B cell (primary cell): Measurements from ENCODE around the gene SYN1. TPM values are rescaled to one million over a fixed set of nuclear protein-coding genes. Genes with fewer than 3 reads are reported as not detected.

Experiments used
- ATAC-seq: fragments of 200-7000 bp; cut with Tn5 transposase; one replicate; pipeline ENCODE4 v1.10.0; 2021; ENCODE audit warnings: low read depth, mild to moderate bottlenecking, moderate number of reproducible peaks, moderate library complexity
- CTCF ChIA-PET: fragments of 350-600 bp; sonication (Branson Sonifier 250); formaldehyde crosslinking; loops from one replicate; lab custom pipeline; 2021; ENCODE audit warnings: antibody characterized with exemption, inconsistent platforms; lab: Charles Lee
- POLR2A ChIA-PET: fragments of 350-600 bp; sonication (Branson Sonifier 250); formaldehyde crosslinking; loops from one replicate; lab custom pipeline; 2021; ENCODE audit warnings: antibody characterized with exemption; lab: Charles Lee
- DNase-seq: peaks from one replicate; pipeline ENCODE4 v3.0.0; 2013
- H2AFZ ChIP-seq: 2 replicates; pipeline ENCODE4 v1.6.1; 2012; ENCODE audit warnings: mild to moderate bottlenecking, low read depth, low read length; ENCODE audit not compliant: insufficient read depth, poor library complexity, severe bottlenecking
- H3K27ac ChIP-seq, 2 donors: 1 replicate in 1 of 2; 2 replicates in 1 of 2; pipeline ENCODE4 v1.5.1; 2012 to 2013; ENCODE audit warnings: low read length in 2 of 2, mild to moderate bottlenecking in 2 of 2, moderate library complexity in 1 of 2
- H3K27me3 ChIP-seq, 4 experiments: fragments of 200-600 bp in 1 of 4; sonication (generic) in 1 of 4; replicated peaks in 1 of 4; 1 replicate in 2 of 4; 2 replicates in 2 of 4; pipeline versions ENCODE4 v1.6.1 to v1.7.0; 2013 to 2016; ENCODE audit warnings: low read length in 3 of 4, mild to moderate bottlenecking in 2 of 4, mixed read lengths in 1 of 4, moderate library complexity in 1 of 4; ENCODE audit not compliant: insufficient read depth in 4 of 4, control insufficient read depth in 3 of 4; ENCODE audit errors: control extremely low read depth in 1 of 4
- H3K36me3 ChIP-seq, 2 experiments: replicated peaks in 1 of 2; 1 replicate in 1 of 2; 2 replicates in 1 of 2; pipeline versions ENCODE4 v1.6.1 to v1.7.1; 2013; ENCODE audit warnings: low read length in 1 of 2; ENCODE audit not compliant: insufficient read depth in 2 of 2, control insufficient read depth in 1 of 2; ENCODE audit errors: control extremely low read depth in 1 of 2, extremely low read depth in 1 of 2
- H3K4me1 ChIP-seq, 2 donors: fragments of 200-600 bp in 1 of 2; sonication (generic) in 1 of 2; 1 replicate in 1 of 2; 2 replicates in 1 of 2; pipeline versions ENCODE4 v1.5.1 to v1.6.1; 2013 to 2017; ENCODE audit warnings: low read length in 2 of 2; ENCODE audit not compliant: control insufficient read depth in 2 of 2, insufficient read depth in 2 of 2
- H3K4me2 ChIP-seq: replicated peaks from 2 replicates; pipeline ENCODE3; 2012; ENCODE audit warnings: mild to moderate bottlenecking, low read depth, low read length; ENCODE audit not compliant: poor library complexity, severe bottlenecking
- H3K4me3 ChIP-seq, 5 experiments: fragments of 200-600 bp in 1 of 5; sonication (generic) in 1 of 5; 1 replicate in 3 of 5; 2 replicates in 2 of 5; pipeline versions ENCODE4 v1.5.1 to v1.7.0; 2011 to 2016; ENCODE audit warnings: low read length in 4 of 5, mild to moderate bottlenecking in 4 of 5, low read depth in 2 of 5, control low read depth in 1 of 5, moderate library complexity in 1 of 5; ENCODE audit not compliant: insufficient read depth in 1 of 5; ENCODE audit errors: control extremely low read depth in 1 of 5, extremely low read depth in 1 of 5
- H3K79me2 ChIP-seq: fragments of 200-600 bp; sonication (generic); one replicate; pipeline ENCODE4 v1.6.0; 2016; ENCODE audit warnings: low read length; ENCODE audit not compliant: control insufficient read depth, insufficient read depth
- H3K9ac ChIP-seq: fragments of 200-600 bp; sonication (generic); 2 replicates; pipeline ENCODE4 v1.6.1; 2017; ENCODE audit warnings: mild to moderate bottlenecking, low read length, moderate library complexity
- H3K9me3 ChIP-seq, 3 donors: one replicate each; pipeline versions ENCODE4 v1.6.1 to v1.7.1; 2013; ENCODE audit warnings: low read length in 2 of 3; ENCODE audit not compliant: control insufficient read depth in 2 of 3, insufficient read depth in 1 of 3; ENCODE audit errors: control extremely low read depth in 1 of 3
- H4K20me1 ChIP-seq: 2 replicates; pipeline ENCODE4 v1.6.0; 2012; ENCODE audit warnings: mild to moderate bottlenecking, low read length; ENCODE audit not compliant: insufficient read depth, control insufficient read depth, poor library complexity, severe bottlenecking
- H3K27ac Mint-ChIP-seq: one replicate; pipeline ENCODE4 v1.8.0; 2021; ENCODE audit warnings: mixed read lengths
- H3K27me3 Mint-ChIP-seq: one replicate; pipeline ENCODE4 v1.8.0; 2021; ENCODE audit warnings: mixed read lengths
- H3K4me1 Mint-ChIP-seq: one replicate; pipeline ENCODE4 v1.8.0; 2021; ENCODE audit warnings: mixed read lengths
- H3K4me3 Mint-ChIP-seq: one replicate; pipeline ENCODE4 v1.8.0; 2021; ENCODE audit warnings: mixed read lengths
- H3K9me3 Mint-ChIP-seq: one replicate; pipeline ENCODE4 v1.8.0; 2022; ENCODE audit warnings: mixed read lengths; ENCODE audit not compliant: insufficient read depth
- CTCF ChIP-seq: fragments of 200-600 bp; IDR thresholded peaks from one replicate; pipeline ENCODE4 v1.8.0; 2022; ENCODE audit warnings: antibody characterized with exemption, mild to moderate bottlenecking
- EZH2 ChIP-seq: IDR thresholded peaks from 2 replicates; pipeline ENCODE4 v1.6.1; 2012; ENCODE audit warnings: borderline replicate concordance, low read depth, mild to moderate bottlenecking, moderate library complexity, low read length; ENCODE audit not compliant: insufficient read depth, poor library complexity, severe bottlenecking
- WGBS: methylation state at CpG from one replicate; pipeline ENCODE4 v1.1.5; 2013; ENCODE audit warnings: missing lambda C conversion rate; ENCODE audit not compliant: insufficient coverage; 5-methylcytosine and 5-hydroxymethylcytosine counted together
- intact Hi-C: fragments of 100-400 bp; cut with micrococcal nuclease; formaldehyde crosslinking; loops from one replicate; pipeline ENCODE4 v1.10.0; 2022
- polyA plus RNA-seq: library from polyadenylated mRNA; depleted of rRNA; stranded (reverse); fragments of >200 nt; gene quantifications from 2 replicates; pipeline ENCODE4 v1.2.3, GENCODE V29; 2012
- total RNA-seq, 2 donors: library from RNA; stranded (reverse); fragments of 120-200 nt in 1 of 2; gene quantifications; 1 replicate in 1 of 2; 2 replicates in 1 of 2; pipeline versions ENCODE4 v1.2.3 to v1.2.4, GENCODE V29; 2013 to 2022

Gene SYN1
- total and polyA plus RNA-seq, 2 donors (not counting 1 experiment from before 2014, with no cell fraction given): not detected

DNA sequence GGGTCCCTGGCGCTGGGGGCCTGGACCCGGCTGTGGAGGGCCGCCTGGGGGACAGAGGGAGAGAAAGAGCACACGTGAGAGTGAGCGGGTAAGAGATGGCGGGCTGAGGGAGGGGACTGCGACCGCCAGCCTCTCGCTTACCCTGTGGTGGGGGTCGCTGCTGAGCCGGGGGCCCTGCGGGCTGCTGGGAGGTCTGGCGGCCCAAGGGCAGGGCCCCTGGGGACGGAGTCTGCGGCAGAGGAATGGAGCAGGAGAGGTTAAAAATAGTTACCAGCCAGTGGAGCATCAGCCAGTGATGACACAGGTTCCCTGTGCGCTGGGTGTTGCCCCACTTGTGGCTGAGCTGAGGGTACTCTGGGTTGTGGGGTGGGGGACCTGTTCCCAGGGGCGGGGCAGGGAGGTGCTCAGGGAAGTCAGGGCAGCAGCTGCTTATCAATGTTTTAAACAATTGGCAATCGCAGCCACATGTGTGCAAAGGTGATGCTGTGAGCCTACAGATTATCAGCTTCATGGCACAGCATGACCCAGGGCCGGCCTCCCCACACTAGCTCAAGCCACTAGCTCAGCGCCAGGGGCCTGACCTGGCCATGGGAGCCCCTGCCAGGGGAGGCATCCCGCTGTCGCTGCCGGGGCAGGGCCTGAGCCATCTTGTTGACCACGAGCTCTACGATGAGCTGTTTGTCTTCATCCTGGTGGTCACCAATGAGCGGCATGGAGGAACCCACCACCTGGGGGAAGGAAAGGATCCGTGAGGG is 44.9 kb downstream of the SYN1 start:
- H3K4me1 ChIP-seq: no peaks in the 10 kb centered on the region
- H3K9me3 ChIP-seq: no peaks in the 10 kb centered on the region
- no peak overlapping the region for H3K9ac ChIP-seq
- Mint-ChIP-seq H3K4me1 (peaks cover 5% of the 10 kb centered on the region), H3K27ac (no peak overlapping the region), H3K4me3 (no peak overlapping the region), H3K27me3 (peaks cover 19% of the 10 kb centered on the region), H3K9me3 (no peaks in the 10 kb centered on the region)
- no peak overlapping the region for H3K4me3 ChIP-seq
- peaks cover 0 to 7% (median 0%) of the 10 kb centered on the region in 4 experiments for H3K27me3 ChIP-seq
- ATAC-seq (no peak), DNase-seq (no peak)
- ChIA-PET POLR2A (no interaction called here), CTCF (no interaction called here)
- TF ChIP-seq EZH2 (no peak), CTCF (no peak)
- no peak overlapping the region for H3K4me2 ChIP-seq
- intact Hi-C loops: no loop called here
- peaks cover 6% of the 10 kb centered on the region for H4K20me1 ChIP-seq
- H2AFZ ChIP-seq: no peak overlapping the region
- peaks cover 0 to 13% of the 10 kb centered on the region in 2 experiments for H3K36me3 ChIP-seq
- no peak overlapping the region for H3K27ac ChIP-seq
- no peaks in the 10 kb centered on the region for H3K79me2 ChIP-seq
- WGBS: 61% methylated on average over 12 of the region's 27 CpGs

DNA sequence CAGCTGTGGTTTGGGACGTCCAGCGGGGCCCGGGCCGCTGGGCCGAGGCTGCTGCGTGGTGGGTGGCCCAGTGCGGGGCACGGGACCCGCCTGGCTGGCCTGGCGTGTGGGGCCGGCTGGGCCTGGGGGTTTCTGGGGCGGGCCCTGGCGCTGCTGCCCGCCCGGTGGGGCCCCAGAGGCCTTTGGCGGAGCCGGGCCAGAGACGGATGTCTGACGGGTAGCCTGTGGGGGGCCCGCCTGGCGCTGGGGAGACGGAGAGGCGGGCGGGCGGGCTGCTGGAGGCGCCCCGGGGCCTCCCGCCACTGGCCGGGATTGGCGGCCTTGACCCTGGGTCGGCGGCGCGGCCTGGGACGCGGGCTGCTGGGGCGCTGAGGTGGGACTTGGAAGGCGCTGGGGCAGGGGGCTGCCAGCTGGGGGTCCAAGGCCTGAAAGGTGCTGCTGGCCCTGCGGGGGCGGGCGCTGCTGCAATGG is 45.5 kb downstream of the SYN1 start:
- POLR2A ChIA-PET: interaction anchor here (0.6 kb wide), 1 partner anchor 12 kb away, joined by 4 read pairs; no protein-coding TSS in a partner anchor
- TF ChIP-seq CTCF (no peak), EZH2 (no peak)
- peaks cover 0 to 19% of the 10 kb centered on the region in 2 experiments for H3K36me3 ChIP-seq
- no peaks in the 10 kb centered on the region for H3K9me3 ChIP-seq
- CTCF ChIA-PET: no interaction called here
- H3K27ac ChIP-seq: no peak overlapping the region
- intact Hi-C loops: no loop called here
- peaks cover 6% of the 10 kb centered on the region for H4K20me1 ChIP-seq
- no peaks in the 10 kb centered on the region for H3K9me3 Mint-ChIP-seq
- no peak overlapping the region for H3K4me3 Mint-ChIP-seq
- DNase-seq (no peak), ATAC-seq (no peak)
- WGBS: 23% methylated on average over 25 of the region's 41 CpGs
- no peaks in the 10 kb centered on the region for H3K4me1 ChIP-seq
- H3K79me2 ChIP-seq: no peaks in the 10 kb centered on the region
- H3K4me3 ChIP-seq: no peak overlapping the region
- no peak overlapping the region for H3K9ac ChIP-seq
- peaks cover 0 to 7% (median 0%) of the 10 kb centered on the region in 4 experiments for H3K27me3 ChIP-seq
- H3K4me1 Mint-ChIP-seq: peaks cover 3% of the 10 kb centered on the region
- peaks cover 19% of the 10 kb centered on the region for H3K27me3 Mint-ChIP-seq
- no peak overlapping the region for H2AFZ ChIP-seq
- no peak overlapping the region for H3K4me2 ChIP-seq
- no peak overlapping the region for H3K27ac Mint-ChIP-seq
